Measurements from ENCODE around the gene BMI1.

Gene BMI1

GRCh38 chr10:22366435-22366703, 45.5 kb downstream of the BMI1 start:
- Histone ChIP-seq H4K12ac (ENCODE audit: low read depth, low read length) (no peak overlapping the region), H3K14ac (ENCODE audit: low read length) (no peak overlapping the region), H2BK5ac (ENCODE audit: low read depth, low read length, poor library complexity) (no peak overlapping the region), H3K9me3 (ENCODE audit: insufficient read depth, low read depth, low read length) (no peaks in the 10 kb centered on the region), H3K27ac (ENCODE audit: low read depth, low read length) (no peak overlapping the region), H2BK120ac (ENCODE audit: insufficient read depth, low read length, poor library complexity) (no peak overlapping the region), H3K4ac (ENCODE audit: low read depth, low read length) (no peak overlapping the region), H3K4me2 (ENCODE audit: low read length) (no peak overlapping the region), H4K91ac (ENCODE audit: low read depth, low read length) (no peak overlapping the region), H3K4me1 (ENCODE audit: control insufficient read depth in 1 of 2, insufficient read depth in 2 of 2, low read length in 2 of 2) (no peaks in the 10 kb centered on the region), H3K4me3 (ENCODE audit: low read depth, low read length) (no peak overlapping the region), H3K79me1 (ENCODE audit: low read length) (no peaks in the 10 kb centered on the region), H3K79me2 (ENCODE audit: control insufficient read depth, insufficient read depth, low read length, poor library complexity) (no peaks in the 10 kb centered on the region), H3K23ac (ENCODE audit: low read length) (no peak overlapping the region), H2AFZ (ENCODE audit: insufficient read depth, low read length, poor library complexity) (no peak overlapping the region), H3K27me3 (ENCODE audit: insufficient read depth, low read length) (no peaks in the 10 kb centered on the region), H2AK5ac (ENCODE audit: low read length) (no peak overlapping the region), H2BK12ac (ENCODE audit: low read length) (no peak overlapping the region), H3K36me3 (ENCODE audit: control insufficient read depth in 1 of 2, insufficient read depth in 2 of 2, low read length in 2 of 2) (no peaks in the 10 kb centered on the region), H3K18ac (ENCODE audit: low read length) (no peak overlapping the region), H4K8ac (ENCODE audit: low read depth, low read length) (no peak overlapping the region), H3K9ac (ENCODE audit: low read length) (no peak overlapping the region)
- DNase-seq: no peak

- H3K36me3 ChIP-seq (ENCODE audit: control insufficient read depth in 1 of 2, insufficient read depth in 2 of 2, low read length in 2 of 2): no peaks in the 10 kb centered on the region
- no peak overlapping the region for H2AFZ ChIP-seq (ENCODE audit: insufficient read depth, low read length, poor library complexity)
- no peaks in the 10 kb centered on the region for H3K79me2 ChIP-seq (ENCODE audit: control insufficient read depth, insufficient read depth, low read length, poor library complexity)
- no peak overlapping the region for H3K27ac ChIP-seq (ENCODE audit: low read depth, low read length)
- H2BK5ac ChIP-seq (ENCODE audit: low read depth, low read length, poor library complexity): no peak overlapping the region
- no peaks in the 10 kb centered on the region for H3K9me3 ChIP-seq (ENCODE audit: insufficient read depth, low read depth, low read length)
- H3K4me3 ChIP-seq (ENCODE audit: low read depth, low read length): no peak overlapping the region
- H2AK5ac ChIP-seq (ENCODE audit: low read length): no peak overlapping the region
- H3K4ac ChIP-seq (ENCODE audit: low read depth, low read length): no peak overlapping the region
- no peak overlapping the region for H4K91ac ChIP-seq (ENCODE audit: low read depth, low read length)
- no peaks in the 10 kb centered on the region for H3K4me1 ChIP-seq (ENCODE audit: control insufficient read depth in 1 of 2, insufficient read depth in 2 of 2, low read length in 2 of 2)
- H4K12ac ChIP-seq (ENCODE audit: low read depth, low read length): no peak overlapping the region
- H4K8ac ChIP-seq (ENCODE audit: low read depth, low read length): no peak overlapping the region
- H3K18ac ChIP-seq (ENCODE audit: low read length): no peak overlapping the region
- no peak overlapping the region for H3K23ac ChIP-seq (ENCODE audit: low read length)
- H3K4me2 ChIP-seq (ENCODE audit: low read length): no peak overlapping the region
- no peaks in the 10 kb centered on the region for H3K27me3 ChIP-seq (ENCODE audit: insufficient read depth, low read length)
- H2BK12ac ChIP-seq (ENCODE audit: low read length): no peak overlapping the region
- no peaks in the 10 kb centered on the region for H3K79me1 ChIP-seq (ENCODE audit: low read length)
- no peak overlapping the region for H2BK120ac ChIP-seq (ENCODE audit: insufficient read depth, low read length, poor library complexity)
- H3K9ac ChIP-seq (ENCODE audit: low read length): no peak overlapping the region
- H3K14ac ChIP-seq (ENCODE audit: low read length): no peak overlapping the region
- DNase-seq: no peak
- WGBS (ENCODE audit: extremely low coverage, insufficient coverage, insufficient read length): no CpG with 5 or more reads among the region's 2 CpGs
Measured at GRCh38 chr10:22366771-22367170, 45.9 kb downstream of the BMI1 start.

- no peak overlapping the region for H3K4me3 ChIP-seq (ENCODE audit: low read depth, low read length)
Measured at GRCh38 chr10:22367471-22367870, 46.6 kb downstream of the BMI1 start.

GRCh38 chr10:22368402-22368801, 47.5 kb downstream of the BMI1 start:
- no peak overlapping the region for H3K4ac ChIP-seq (ENCODE audit: low read depth, low read length)
- no CpG with 5 or more reads among the region's 4 CpGs for WGBS (ENCODE audit: extremely low coverage, insufficient coverage, insufficient read length)

More at GRCh38 chr10:22367471-22367870, 46.6 kb downstream of the BMI1 start:
- H2BK12ac ChIP-seq (ENCODE audit: low read length): no peak overlapping the region
- H3K9me3 ChIP-seq (ENCODE audit: insufficient read depth, low read depth, low read length): no peaks in the 10 kb centered on the region
- H3K27ac ChIP-seq (ENCODE audit: low read depth, low read length): no peak overlapping the region
- H3K4me2 ChIP-seq (ENCODE audit: low read length): no peak overlapping the region
- H4K91ac ChIP-seq (ENCODE audit: low read depth, low read length): no peak overlapping the region
- no peak overlapping the region for H2AFZ ChIP-seq (ENCODE audit: insufficient read depth, low read length, poor library complexity)
- no peaks in the 10 kb centered on the region for H3K4me1 ChIP-seq (ENCODE audit: control insufficient read depth in 1 of 2, insufficient read depth in 2 of 2, low read length in 2 of 2)
- no peak overlapping the region for H3K4ac ChIP-seq (ENCODE audit: low read depth, low read length)
- no peak overlapping the region for H2BK120ac ChIP-seq (ENCODE audit: insufficient read depth, low read length, poor library complexity)
- H3K79me1 ChIP-seq (ENCODE audit: low read length): no peaks in the 10 kb centered on the region
- H2BK5ac ChIP-seq (ENCODE audit: low read depth, low read length, poor library complexity): no peak overlapping the region
- no peak overlapping the region for H2AK5ac ChIP-seq (ENCODE audit: low read length)
- no peak overlapping the region for H4K8ac ChIP-seq (ENCODE audit: low read depth, low read length)
- no peak overlapping the region for H4K12ac ChIP-seq (ENCODE audit: low read depth, low read length)
- no peak overlapping the region for H3K18ac ChIP-seq (ENCODE audit: low read length)
- DNase-seq: no peak
- H3K14ac ChIP-seq (ENCODE audit: low read length): no peak overlapping the region
- H3K23ac ChIP-seq (ENCODE audit: low read length): no peak overlapping the region
- no peak overlapping the region for H3K9ac ChIP-seq (ENCODE audit: low read length)
- no peaks in the 10 kb centered on the region for H3K27me3 ChIP-seq (ENCODE audit: insufficient read depth, low read length)
- H3K79me2 ChIP-seq (ENCODE audit: control insufficient read depth, insufficient read depth, low read length, poor library complexity): no peaks in the 10 kb centered on the region
- no CpG with 5 or more reads among the region's 1 CpG for WGBS (ENCODE audit: extremely low coverage, insufficient coverage, insufficient read length)
- H3K36me3 ChIP-seq (ENCODE audit: control insufficient read depth in 1 of 2, insufficient read depth in 2 of 2, low read length in 2 of 2): no peaks in the 10 kb centered on the region

GRCh38 chr10:22368981-22369380, 48.1 kb downstream of the BMI1 start:
- Histone ChIP-seq H4K91ac (ENCODE audit: low read depth, low read length) (no peak overlapping the region), H3K18ac (ENCODE audit: low read length) (no peak overlapping the region), H3K23ac (ENCODE audit: low read length) (no peak overlapping the region), H2BK12ac (ENCODE audit: low read length) (no peak overlapping the region), H3K27me3 (ENCODE audit: insufficient read depth, low read length) (no peaks in the 10 kb centered on the region), H3K9me3 (ENCODE audit: insufficient read depth, low read depth, low read length) (no peaks in the 10 kb centered on the region), H2AK5ac (ENCODE audit: low read length) (no peak overlapping the region), H2AFZ (ENCODE audit: insufficient read depth, low read length, poor library complexity) (no peak overlapping the region), H3K14ac (ENCODE audit: low read length) (no peak overlapping the region), H3K9ac (ENCODE audit: low read length) (no peak overlapping the region), H3K4me1 (ENCODE audit: control insufficient read depth in 1 of 2, insufficient read depth in 2 of 2, low read length in 2 of 2) (no peaks in the 10 kb centered on the region), H3K4me2 (ENCODE audit: low read length) (no peak overlapping the region), H3K36me3 (ENCODE audit: control insufficient read depth in 1 of 2, insufficient read depth in 2 of 2, low read length in 2 of 2) (no peaks in the 10 kb centered on the region), H3K4me3 (ENCODE audit: low read depth, low read length) (no peak overlapping the region), H3K27ac (ENCODE audit: low read depth, low read length) (no peak overlapping the region), H2BK120ac (ENCODE audit: insufficient read depth, low read length, poor library complexity) (no peak overlapping the region), H3K79me2 (ENCODE audit: control insufficient read depth, insufficient read depth, low read length, poor library complexity) (no peaks in the 10 kb centered on the region), H3K4ac (ENCODE audit: low read depth, low read length) (no peak overlapping the region), H2BK5ac (ENCODE audit: low read depth, low read length, poor library complexity) (no peak overlapping the region), H4K8ac (ENCODE audit: low read depth, low read length) (no peak overlapping the region), H4K12ac (ENCODE audit: low read depth, low read length) (no peak overlapping the region), H3K79me1 (ENCODE audit: low read length) (no peaks in the 10 kb centered on the region)
- WGBS (ENCODE audit: extremely low coverage, insufficient coverage, insufficient read length): no CpG with 5 or more reads among the region's 2 CpGs
- no peak for DNase-seq

More at GRCh38 chr10:22368402-22368801, 47.5 kb downstream of the BMI1 start:
- H3K14ac ChIP-seq (ENCODE audit: low read length): no peak overlapping the region
- no peaks in the 10 kb centered on the region for H3K4me1 ChIP-seq (ENCODE audit: control insufficient read depth in 1 of 2, insufficient read depth in 2 of 2, low read length in 2 of 2)
- no peak overlapping the region for H4K12ac ChIP-seq (ENCODE audit: low read depth, low read length)
- no peak overlapping the region for H4K91ac ChIP-seq (ENCODE audit: low read depth, low read length)
- H3K4me2 ChIP-seq (ENCODE audit: low read length): no peak overlapping the region
- H2BK120ac ChIP-seq (ENCODE audit: insufficient read depth, low read length, poor library complexity): no peak overlapping the region
- H3K9ac ChIP-seq (ENCODE audit: low read length): no peak overlapping the region
- H2AK5ac ChIP-seq (ENCODE audit: low read length): no peak overlapping the region
- DNase-seq: no peak
- no peak overlapping the region for H3K23ac ChIP-seq (ENCODE audit: low read length)
- no peak overlapping the region for H3K4me3 ChIP-seq (ENCODE audit: low read depth, low read length)
- no peaks in the 10 kb centered on the region for H3K79me2 ChIP-seq (ENCODE audit: control insufficient read depth, insufficient read depth, low read length, poor library complexity)
- no peaks in the 10 kb centered on the region for H3K27me3 ChIP-seq (ENCODE audit: insufficient read depth, low read length)
- H3K79me1 ChIP-seq (ENCODE audit: low read length): no peaks in the 10 kb centered on the region
- H2AFZ ChIP-seq (ENCODE audit: insufficient read depth, low read length, poor library complexity): no peak overlapping the region
- H3K36me3 ChIP-seq (ENCODE audit: control insufficient read depth in 1 of 2, insufficient read depth in 2 of 2, low read length in 2 of 2): no peaks in the 10 kb centered on the region
- no peak overlapping the region for H3K27ac ChIP-seq (ENCODE audit: low read depth, low read length)
- no peak overlapping the region for H4K8ac ChIP-seq (ENCODE audit: low read depth, low read length)
- H3K18ac ChIP-seq (ENCODE audit: low read length): no peak overlapping the region
- H2BK12ac ChIP-seq (ENCODE audit: low read length): no peak overlapping the region
- H2BK5ac ChIP-seq (ENCODE audit: low read depth, low read length, poor library complexity): no peak overlapping the region
- no peaks in the 10 kb centered on the region for H3K9me3 ChIP-seq (ENCODE audit: insufficient read depth, low read depth, low read length)
